GM21576 (cell line): ENCODE measurements around the gene OR10H1.
"Not testable (repeated sequence)": the region's sequence is repeated elsewhere in the genome, so short reads cannot be mapped to it uniquely, and the experiment has no call there.

ENCODE experiments used
- ATAC-seq: cut with Tn5 transposase; IDR thresholded peaks from one replicate; pipeline ENCODE4 v1.9.1; 2021; ENCODE audit warnings: mild to moderate bottlenecking, moderate library complexity; ENCODE audit not compliant: unreplicated experiment

Gene OR10H1

DNA sequence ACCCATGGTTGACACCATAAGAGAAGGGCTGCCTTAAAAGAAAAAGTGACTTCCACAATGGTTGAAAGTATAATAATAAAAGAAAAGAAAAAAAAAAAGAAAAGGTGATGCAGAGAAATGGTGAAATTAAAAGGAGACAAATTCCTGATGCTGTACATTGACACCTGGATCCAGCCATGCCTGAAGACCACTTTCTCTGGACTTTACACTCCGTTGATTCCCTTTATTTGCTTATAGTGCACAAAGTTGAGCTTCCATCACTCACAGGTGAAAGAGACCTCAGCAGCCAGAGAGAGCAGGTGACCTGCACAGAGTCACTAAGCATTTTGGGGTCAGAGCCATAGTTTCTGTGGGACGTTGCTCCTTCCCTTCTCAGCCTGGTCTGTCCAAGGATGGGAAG is 40.2 kb downstream of the OR10H1 start:
- ATAC-seq = no peak

DNA sequence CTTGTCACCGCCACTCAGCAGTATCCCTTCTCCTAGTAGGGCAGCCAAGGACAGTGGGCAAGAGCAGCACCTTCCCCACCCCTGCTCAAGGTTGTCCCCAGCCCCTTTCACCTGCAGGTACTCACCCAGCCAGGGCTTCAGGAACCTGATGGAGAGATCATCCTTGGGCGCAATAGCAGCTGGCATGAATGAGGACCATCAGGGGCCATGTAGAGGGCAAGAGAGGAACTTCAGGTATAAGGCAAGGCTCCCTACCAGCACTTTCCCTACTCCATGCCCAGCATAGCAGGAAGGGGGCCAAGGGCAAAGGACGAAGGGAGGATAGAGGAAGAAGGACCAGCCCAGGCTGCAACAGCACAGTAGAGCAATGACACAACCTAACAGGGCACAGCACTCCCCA is 41.3 kb downstream of the OR10H1 start:
- not testable (repeated sequence) for ATAC-seq

DNA sequence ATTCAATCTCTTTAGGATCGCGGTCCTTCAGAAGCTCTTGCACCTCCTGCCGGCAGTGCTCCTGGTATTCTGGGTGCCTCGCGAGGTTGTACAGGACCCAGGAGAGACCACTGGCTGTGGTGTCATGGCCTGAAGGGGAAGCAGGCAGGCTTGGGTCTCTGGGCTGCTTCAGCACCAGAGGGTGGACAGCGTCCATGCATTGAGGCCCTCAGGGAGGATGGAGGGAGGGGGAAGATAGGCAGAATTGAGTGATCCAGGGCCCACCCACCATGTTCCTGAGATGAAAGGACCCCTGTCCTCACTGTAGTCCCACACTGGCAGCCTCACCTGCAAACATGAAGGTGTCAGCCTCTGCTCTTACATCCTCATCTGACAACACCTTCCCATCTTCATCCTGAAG is 45.9 kb downstream of the OR10H1 start:
- no peak for ATAC-seq

DNA sequence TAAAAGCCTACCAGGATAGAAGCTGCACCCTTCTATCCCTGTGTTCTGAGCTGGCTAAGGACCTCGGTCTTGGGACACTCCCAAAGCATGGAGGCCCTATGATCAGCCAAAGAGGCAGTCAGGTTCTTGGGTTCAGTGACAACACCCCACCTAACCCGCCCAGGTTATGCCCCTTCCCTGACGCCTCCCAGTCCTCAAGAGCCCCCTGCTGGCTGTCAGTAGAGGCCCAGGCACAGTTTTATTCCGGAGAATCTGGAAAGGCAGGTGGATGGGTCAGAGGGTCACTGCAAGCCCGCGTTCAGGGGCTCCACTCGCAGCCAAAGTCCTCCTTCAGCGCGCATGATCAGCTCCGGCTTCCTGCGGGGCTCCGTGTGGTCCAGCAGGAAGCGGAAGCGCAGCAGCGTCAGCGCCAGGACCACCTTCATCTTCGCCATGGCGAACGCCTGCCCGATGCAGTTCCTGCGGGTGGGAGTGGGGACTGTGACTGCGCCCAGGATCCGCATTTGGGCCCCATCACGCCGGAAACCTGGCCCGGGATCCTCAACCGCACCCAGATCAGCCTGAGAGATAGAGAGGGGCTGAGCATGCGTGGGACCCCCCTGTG is 55.4 kb downstream of the OR10H1 start:
- no peak for ATAC-seq

GRCh38 chr19:15758379-15758778 is 57.1 kb downstream of the OR10H1 start:
- no peak for ATAC-seq
